Smooth muscle cell (in vitro differentiated cells): ENCODE measurements around the gene MGMT. TPM values are rescaled to one million over a fixed set of nuclear protein-coding genes. Genes with fewer than 3 reads are reported as not detected.

Experiments
- DNase-seq: peaks from one replicate; lab custom pipeline; 2025; ENCODE audit not compliant: unreplicated experiment; lab: John Stamatoyannopoulos, UW
- H2AFZ ChIP-seq: fragments of 200-600 bp; sonication (generic); 2 replicates; pipeline ENCODE4 v1.6.0; 2016; ENCODE audit warnings: antibody characterized with exemption, low read depth, mild to moderate bottlenecking
- H3F3A ChIP-seq: fragments of 200-600 bp; sonication (generic); 2 replicates; pipeline ENCODE4 v1.6.0; 2017; ENCODE audit warnings: antibody characterized with exemption, low read depth
- H3K27ac ChIP-seq: fragments of 200-600 bp; sonication (generic); 2 replicates; pipeline ENCODE4 v1.5.1; 2016; ENCODE audit warnings: low read depth, mild to moderate bottlenecking
- H3K27me3 ChIP-seq: fragments of 200-600 bp; sonication (generic); 2 replicates; pipeline ENCODE4 v1.6.1; 2016; ENCODE audit warnings: low read depth, mild to moderate bottlenecking
- H3K36me3 ChIP-seq: fragments of 200-600 bp; sonication (generic); 2 replicates; pipeline ENCODE4 v1.5.1; 2016; ENCODE audit warnings: low read depth
- H3K4me1 ChIP-seq: fragments of 200-600 bp; sonication (generic); 2 replicates; pipeline ENCODE4 v1.5.1; 2016; ENCODE audit warnings: low read depth
- H3K4me2 ChIP-seq: fragments of 200-600 bp; sonication (generic); 2 replicates; pipeline ENCODE4 v1.6.0; 2016; ENCODE audit warnings: mild to moderate bottlenecking
- H3K4me3 ChIP-seq: fragments of 200-600 bp; sonication (generic); 2 replicates; pipeline ENCODE4 v1.5.1; 2016; ENCODE audit warnings: mild to moderate bottlenecking
- H3K79me2 ChIP-seq: fragments of 200-600 bp; sonication (generic); 2 replicates; pipeline ENCODE4 v1.6.0; 2016; ENCODE audit warnings: low read depth, mild to moderate bottlenecking
- H3K9ac ChIP-seq: fragments of 200-600 bp; sonication (generic); 2 replicates; pipeline ENCODE4 v1.6.0; 2016; ENCODE audit warnings: low read depth
- H3K9me3 ChIP-seq: fragments of 200-600 bp; sonication (generic); replicated peaks from 2 replicates; pipeline ENCODE4 v1.5.1; 2016; ENCODE audit warnings: low read depth
- H4K20me1 ChIP-seq: fragments of 200-600 bp; sonication (generic); 2 replicates; pipeline ENCODE4 v1.6.0; 2016; ENCODE audit warnings: low read depth
- WGBS: methylation state at CpG from one replicate; pipeline ENCODE4 v1.1.7; 2016; ENCODE audit warnings: low lambda C conversion rate; 5-methylcytosine and 5-hydroxymethylcytosine counted together
- polyA plus RNA-seq: library from polyadenylated mRNA; unstranded; fragments of >200 nt; fragmentation: Nextera tagmentation; extraction: Ambion mirVana; gene quantifications from 2 replicates; pipeline ENCODE4 v1.2.1, GENCODE V29; 2016
- total RNA-seq: library from RNA; depleted of rRNA; stranded (reverse); fragments of >200 nt; gene quantifications from 2 replicates; pipeline ENCODE4 v1.2.3, GENCODE V29; 2014
- TF ChIP-seq, protein P1 (sequence below): fragments of 200-600 bp; sonication (generic); IDR thresholded peaks from 2 replicates; pipeline ENCODE4 v1.5.1; 2017; ENCODE audit warnings: borderline replicate concordance, mild to moderate bottlenecking, antibody characterized with exemption; ENCODE audit not compliant: insufficient read depth, poor library complexity, severe bottlenecking

The MGMT gene
- total and polyA plus RNA-seq, 2 experiments from 2014 or later: 21.0 to 33.0 TPM

DNA sequence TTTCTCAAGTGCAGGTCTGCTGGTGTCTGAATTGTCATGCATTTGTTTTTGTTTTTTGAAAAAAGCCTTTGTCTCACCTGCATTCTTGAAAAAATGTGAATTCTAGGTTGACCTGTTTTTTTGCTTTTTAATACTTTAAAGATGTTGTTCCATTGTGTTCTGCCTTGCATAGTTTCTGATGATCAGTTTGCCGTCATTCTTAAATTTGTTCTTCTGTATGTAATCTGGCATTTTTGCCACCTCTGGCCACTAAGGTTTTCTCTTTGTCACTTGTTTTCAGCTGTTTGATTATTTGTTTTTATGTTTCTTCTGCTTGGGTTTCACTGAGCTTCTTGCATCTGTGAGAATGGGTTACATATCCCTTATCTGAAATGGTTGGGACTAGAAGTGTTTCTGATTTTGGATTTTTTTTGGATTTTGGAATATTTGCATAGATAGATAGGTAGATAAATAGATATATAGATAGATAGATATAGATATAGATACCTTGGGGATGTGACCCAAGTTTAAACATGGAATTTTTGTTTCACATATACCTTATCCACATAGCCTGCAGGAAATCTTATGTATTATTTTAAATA is 16.5 kb downstream of the MGMT start:
- peaks cover 15% of the 10 kb centered on the region for H3K79me2 ChIP-seq
- H2AFZ ChIP-seq: no peak overlapping the region
- no peaks in the 10 kb centered on the region for H3K4me1 ChIP-seq
- TF ChIP-seq, protein P1, sequence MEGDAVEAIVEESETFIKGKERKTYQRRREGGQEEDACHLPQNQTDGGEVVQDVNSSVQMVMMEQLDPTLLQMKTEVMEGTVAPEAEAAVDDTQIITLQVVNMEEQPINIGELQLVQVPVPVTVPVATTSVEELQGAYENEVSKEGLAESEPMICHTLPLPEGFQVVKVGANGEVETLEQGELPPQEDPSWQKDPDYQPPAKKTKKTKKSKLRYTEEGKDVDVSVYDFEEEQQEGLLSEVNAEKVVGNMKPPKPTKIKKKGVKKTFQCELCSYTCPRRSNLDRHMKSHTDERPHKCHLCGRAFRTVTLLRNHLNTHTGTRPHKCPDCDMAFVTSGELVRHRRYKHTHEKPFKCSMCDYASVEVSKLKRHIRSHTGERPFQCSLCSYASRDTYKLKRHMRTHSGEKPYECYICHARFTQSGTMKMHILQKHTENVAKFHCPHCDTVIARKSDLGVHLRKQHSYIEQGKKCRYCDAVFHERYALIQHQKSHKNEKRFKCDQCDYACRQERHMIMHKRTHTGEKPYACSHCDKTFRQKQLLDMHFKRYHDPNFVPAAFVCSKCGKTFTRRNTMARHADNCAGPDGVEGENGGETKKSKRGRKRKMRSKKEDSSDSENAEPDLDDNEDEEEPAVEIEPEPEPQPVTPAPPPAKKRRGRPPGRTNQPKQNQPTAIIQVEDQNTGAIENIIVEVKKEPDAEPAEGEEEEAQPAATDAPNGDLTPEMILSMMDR: no peak
- H4K20me1 ChIP-seq: no peaks in the 10 kb centered on the region
- H3K27me3 ChIP-seq: no peaks in the 10 kb centered on the region
- no peak overlapping the region for H3K4me3 ChIP-seq
- H3K9ac ChIP-seq: no peak overlapping the region
- no peak overlapping the region for H3K27ac ChIP-seq
- no peaks in the 10 kb centered on the region for H3K36me3 ChIP-seq
- DNase-seq: no peak
- H3F3A ChIP-seq: no peaks in the 10 kb centered on the region
- WGBS: 100% methylated on average over 1 of the region's 1 CpG
- no peak overlapping the region for H3K4me2 ChIP-seq
- peaks cover 10% of the 10 kb centered on the region for H3K9me3 ChIP-seq

DNA sequence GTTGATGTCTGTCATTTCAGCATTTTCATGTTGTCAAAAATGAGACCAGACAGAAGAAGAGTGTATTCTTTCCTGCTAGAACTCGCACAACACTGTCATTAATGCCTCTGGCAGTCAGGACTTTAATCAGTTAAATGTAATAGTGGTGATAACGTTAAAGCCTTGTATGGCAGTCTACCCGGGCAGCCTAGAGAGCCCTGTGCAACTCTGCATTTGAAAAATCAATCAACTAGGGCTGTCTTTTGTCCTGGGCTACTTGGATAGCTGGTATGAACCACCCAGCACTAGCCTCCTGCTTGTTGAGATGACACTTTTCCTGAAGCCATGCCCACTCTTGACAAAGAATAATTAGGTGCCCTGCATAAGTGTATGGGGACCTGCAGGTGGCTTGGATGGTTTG is 19.8 kb downstream of the MGMT start:
- Histone ChIP-seq H3K9me3 (peaks cover 23% of the 10 kb centered on the region), H3K36me3 (peaks cover 5% of the 10 kb centered on the region), H3K79me2 (peaks cover 15% of the 10 kb centered on the region), H3K27ac (no peak overlapping the region), H3K9ac (no peak overlapping the region), H3K4me1 (no peaks in the 10 kb centered on the region), H4K20me1 (no peaks in the 10 kb centered on the region), H2AFZ (no peak overlapping the region), H3F3A (peaks cover 5% of the 10 kb centered on the region), H3K27me3 (no peaks in the 10 kb centered on the region), H3K4me2 (no peak overlapping the region), H3K4me3 (no peak overlapping the region)
- TF ChIP-seq, protein P1: no peak
- no peak for DNase-seq
- 25% methylated on average over 3 of the region's 3 CpGs for WGBS

DNA sequence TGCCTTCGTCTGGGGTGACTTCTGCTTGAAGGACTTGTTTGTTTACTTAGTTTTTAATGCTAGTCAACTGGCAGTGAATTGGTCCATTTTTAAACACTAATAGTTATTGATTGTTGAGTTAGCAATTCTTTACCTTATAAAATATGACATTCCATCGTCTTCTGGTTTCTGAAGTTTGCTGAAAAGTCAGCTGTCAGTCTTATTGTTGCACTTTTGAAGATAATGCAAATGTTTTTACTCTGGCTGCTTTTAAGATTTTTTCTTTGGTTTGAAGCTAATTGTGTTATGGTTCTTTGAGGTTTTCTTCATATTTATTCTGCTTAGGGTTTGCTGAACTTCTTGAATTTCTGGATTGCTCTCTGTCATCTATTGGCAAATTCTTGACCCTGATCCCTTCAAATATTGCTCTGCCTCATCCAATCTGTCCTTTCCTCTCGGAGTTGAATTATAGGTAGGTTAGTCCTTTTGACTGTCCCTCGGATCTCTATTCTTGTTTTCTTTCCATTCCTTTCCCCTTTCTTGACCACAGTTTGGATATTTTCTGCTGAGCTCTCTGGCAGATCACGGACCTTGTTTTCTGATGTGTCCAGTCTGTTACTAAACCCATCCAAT is 24.2 kb downstream of the MGMT start:
- Histone ChIP-seq H3K4me3 (no peak overlapping the region), H3K27me3 (no peaks in the 10 kb centered on the region), H4K20me1 (peaks cover 6% of the 10 kb centered on the region), H3K9ac (no peak overlapping the region), H3K27ac (no peak overlapping the region), H3K9me3 (peaks cover 17% of the 10 kb centered on the region), H3K79me2 (peaks cover 18% of the 10 kb centered on the region), H3K36me3 (peaks cover 5% of the 10 kb centered on the region), H3F3A (peaks cover 16% of the 10 kb centered on the region), H2AFZ (no peak overlapping the region), H3K4me1 (peaks cover 21% of the 10 kb centered on the region), H3K4me2 (no peak overlapping the region)
- 94% methylated on average over 5 of the region's 5 CpGs for WGBS
- TF ChIP-seq, protein P1: no peak
- DNase-seq: no peak

DNA sequence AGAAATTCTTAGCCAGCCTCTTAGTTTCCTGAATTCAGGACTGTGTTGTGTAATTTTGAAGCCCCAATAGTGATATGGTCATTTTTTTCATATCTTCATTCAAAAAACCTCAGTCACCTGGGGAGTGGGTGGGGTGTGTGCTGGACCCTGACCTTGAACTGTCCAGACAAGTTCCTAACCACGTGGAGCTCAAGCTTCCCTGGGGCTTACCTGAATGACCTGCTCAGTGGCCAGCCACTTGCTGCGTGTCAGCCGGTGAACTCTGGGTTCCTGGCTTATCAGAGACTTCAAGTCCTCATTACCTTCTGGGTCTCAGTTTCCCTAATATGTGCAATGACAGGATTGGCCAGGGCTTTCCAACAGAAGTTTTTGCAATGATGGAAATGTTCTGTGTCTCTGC is 27.1 kb downstream of the MGMT start:
- Histone ChIP-seq H2AFZ (no peak overlapping the region), H4K20me1 (peaks cover 6% of the 10 kb centered on the region), H3K79me2 (peaks cover 11% of the 10 kb centered on the region), H3F3A (peaks cover 16% of the 10 kb centered on the region), H3K9ac (no peak overlapping the region), H3K4me1 (peaks cover 23% of the 10 kb centered on the region), H3K4me2 (peak overlapping the region; percentile 67), H3K27me3 (no peaks in the 10 kb centered on the region), H3K9me3 (peaks cover 17% of the 10 kb centered on the region), H3K36me3 (peaks cover 5% of the 10 kb centered on the region), H3K27ac (peak overlapping the region; percentile 62), H3K4me3 (no peak overlapping the region)
- WGBS: 81% methylated on average over 3 of the region's 3 CpGs
- DNase-seq: no peak
- TF ChIP-seq, protein P1: no peak
